SK-N-MC (cell line): ENCODE measurements around the gene COG1.

Experiments
- EZH2 ChIP-seq: fragments of 200-600 bp; sonication (generic); IDR thresholded peaks from one replicate; pipeline ENCODE4 v1.6.1; 2017; ENCODE audit warnings: antibody characterized with exemption
- POLR2AphosphoS5 ChIP-seq: IDR thresholded peaks from 2 replicates; pipeline ENCODE4 v1.6.1; 2012; ENCODE audit warnings: mild to moderate bottlenecking, low read depth, low read length, borderline replicate concordance

GRCh38 chr17:73184136-73184993 is 8.5 kb upstream of the COG1 start:
- TF ChIP-seq EZH2 (no peak), POLR2AphosphoS5 (no peak)
